WTC11 (cell line): ENCODE data around the gene PKP2. TPM values are rescaled to one million over a fixed set of nuclear protein-coding genes. Genes with fewer than 3 reads are reported as not detected.

ENCODE experiments used
- ATAC-seq: fragments of 200-7000 bp; cut with Tn5 transposase; 2 replicates; pipeline ENCODE4 v1.10.0; 2021; ENCODE audit warnings: mild to moderate bottlenecking, moderate library complexity
- CTCF ChIA-PET: fragments of 300-600 bp; sonication (Branson Sonifier 250); formaldehyde crosslinking; loops from one replicate; lab custom pipeline; 2021; ENCODE audit warnings: antibody characterized with exemption; lab: Charles Lee
- POLR2A ChIA-PET: fragments of 350-600 bp; sonication (Branson Sonifier 250); formaldehyde crosslinking; loops from one replicate; lab custom pipeline; 2021; ENCODE audit warnings: antibody characterized with exemption; lab: Charles Lee
- DNase-seq: peaks from one replicate; pipeline ENCODE4 v3.0.0; 2021; ENCODE audit warnings: low spot score
- H3K27ac Mint-ChIP-seq: 2 replicates; pipeline ENCODE4 v1.8.0; 2021; ENCODE audit warnings: mixed read lengths
- H3K27me3 Mint-ChIP-seq: 2 replicates; pipeline ENCODE4 v1.8.0; 2021; ENCODE audit warnings: low read depth, mild to moderate bottlenecking, moderate library complexity, mixed read lengths
- H3K36me3 Mint-ChIP-seq: 2 replicates; pipeline ENCODE4 v1.8.0; 2021; ENCODE audit warnings: mixed read lengths
- H3K4me1 Mint-ChIP-seq: 2 replicates; pipeline ENCODE4 v1.8.0; 2022; ENCODE audit warnings: mixed read lengths
- H3K4me3 Mint-ChIP-seq: 2 replicates; pipeline ENCODE4 v1.8.0; 2021; ENCODE audit warnings: mild to moderate bottlenecking, moderate library complexity, mixed read lengths
- H3K9me3 Mint-ChIP-seq: 2 replicates; pipeline ENCODE4 v1.8.0; 2021; ENCODE audit warnings: mixed read lengths
- ARID4B ChIP-seq: sonication (generic); formaldehyde crosslinking; IDR thresholded peaks from 2 replicates; pipeline ENCODE4 v1.8.0; 2023; ENCODE audit warnings: missing genetic modification reagents, mild to moderate bottlenecking, borderline replicate concordance
- ATF3 ChIP-seq: sonication (generic); formaldehyde crosslinking; conservative IDR thresholded peaks from 2 replicates; pipeline ENCODE4 v1.8.1; 2022; ENCODE audit warnings: mild to moderate bottlenecking, missing genetic modification reagents
- E2F1 ChIP-seq: sonication (generic); formaldehyde crosslinking; IDR thresholded peaks from 2 replicates; pipeline ENCODE4 v1.8.0; 2022; ENCODE audit warnings: mild to moderate bottlenecking, missing genetic modification reagents
- ESRRA ChIP-seq: sonication (generic); formaldehyde crosslinking; IDR thresholded peaks from 2 replicates; pipeline ENCODE4 v1.8.1; 2022; ENCODE audit warnings: mild to moderate bottlenecking, missing genetic modification reagents, borderline replicate concordance
- FOXK1 ChIP-seq: sonication (generic); formaldehyde crosslinking; IDR thresholded peaks from 2 replicates; pipeline ENCODE4 v1.8.0; 2022; ENCODE audit warnings: mild to moderate bottlenecking, moderate library complexity, missing genetic modification reagents
- KAT7 ChIP-seq: sonication (generic); formaldehyde crosslinking; IDR thresholded peaks from 2 replicates; pipeline ENCODE4 v1.8.1; 2023; ENCODE audit warnings: missing genetic modification reagents, mild to moderate bottlenecking, borderline replicate concordance
- MYBL2 ChIP-seq: sonication (generic); formaldehyde crosslinking; IDR thresholded peaks from 2 replicates; pipeline ENCODE4 v1.8.1; 2023; ENCODE audit warnings: mild to moderate bottlenecking, moderate library complexity, missing genetic modification reagents
- NFE2L1 ChIP-seq: sonication (generic); formaldehyde crosslinking; IDR thresholded peaks from 2 replicates; pipeline ENCODE4 v1.8.1; 2023; ENCODE audit warnings: missing genetic modification reagents
- NFYB ChIP-seq: sonication (generic); formaldehyde crosslinking; conservative IDR thresholded peaks from 2 replicates; pipeline ENCODE4 v1.8.0; 2022; ENCODE audit warnings: low read depth, missing genetic modification reagents
- SOX15 ChIP-seq: fragments of 250-450 bp; sonication (Bioruptor Pico); IDR thresholded peaks from 2 replicates; pipeline ENCODE4 v1.9.0; 2021; ENCODE audit warnings: mild to moderate bottlenecking
- STAT6 ChIP-seq: sonication (generic); formaldehyde crosslinking; conservative IDR thresholded peaks from 2 replicates; pipeline ENCODE4 v1.8.1; 2023; ENCODE audit warnings: mild to moderate bottlenecking, low read depth, missing genetic modification reagents, moderate library complexity
- ZBTB43 ChIP-seq: sonication (generic); formaldehyde crosslinking; IDR thresholded peaks from 2 replicates; pipeline ENCODE4 v1.8.1; 2023; ENCODE audit warnings: mild to moderate bottlenecking, missing genetic modification reagents
- ZNF232 ChIP-seq: sonication (generic); formaldehyde crosslinking; IDR thresholded peaks from 2 replicates; pipeline ENCODE4 v1.8.0; 2022; ENCODE audit warnings: mild to moderate bottlenecking, missing genetic modification reagents
- ZNF281 ChIP-seq: sonication (generic); formaldehyde crosslinking; IDR thresholded peaks from 2 replicates; pipeline ENCODE4 v1.8.0; 2023; ENCODE audit warnings: mild to moderate bottlenecking, missing genetic modification reagents
- ZNF416 ChIP-seq: fragments of 250-450 bp; sonication (Bioruptor Pico); IDR thresholded peaks from 2 replicates; pipeline ENCODE4 v1.9.0; 2021; ENCODE audit warnings: mild to moderate bottlenecking, inconsistent platforms
- ZNF425 ChIP-seq: fragments of 250-450 bp; sonication (Bioruptor Pico); conservative IDR thresholded peaks from 2 replicates; pipeline ENCODE4 v1.9.0; 2021; ENCODE audit warnings: mild to moderate bottlenecking
- ZNF512 ChIP-seq: sonication (generic); formaldehyde crosslinking; IDR thresholded peaks from 2 replicates; pipeline ENCODE4 v1.8.1; 2022; ENCODE audit warnings: missing genetic modification reagents, borderline replicate concordance
- ZSCAN18 ChIP-seq: fragments of 250-450 bp; sonication (Bioruptor Pico); IDR thresholded peaks from 2 replicates; pipeline ENCODE4 v2.1.2; 2022; ENCODE audit warnings: mild to moderate bottlenecking, moderate library complexity
- total RNA-seq: library from RNA; stranded (reverse); gene quantifications from 3 replicates; pipeline ENCODE4 v1.2.3, GENCODE V29; 2021

The PKP2 gene
- total RNA-seq, 1 experiment from 2014 or later = 22.0 TPM

- TF ChIP-seq ZNF425 (CRISPR knock-in tag) = no peak
- no peak for TF ChIP-seq ZNF416
- no peak for TF ChIP-seq E2F1
- TF ChIP-seq NFE2L1 (CRISPR knock-in tag) = no peak
- no peak for TF ChIP-seq ARID4B (CRISPR knock-in tag)
- no peak for TF ChIP-seq ZNF232 (CRISPR knock-in tag)
- no peak for TF ChIP-seq ZSCAN18 (CRISPR knock-in tag)
- TF ChIP-seq ZNF281 = no peak
- TF ChIP-seq ESRRA (CRISPR knock-in tag) = no peak
- TF ChIP-seq ATF3 = no peak
- TF ChIP-seq KAT7 (CRISPR knock-in tag) = no peak
- no peak for TF ChIP-seq ZBTB43
- no peak for TF ChIP-seq SOX15 (CRISPR knock-in tag)
These were observed 134.9 kb downstream of the PKP2 start (continued) for GRCh38 chr12:32761716-32762115.

- ATAC-seq (no peak), DNase-seq (no peak)
- Mint-ChIP-seq H3K9me3 (no peaks in the 10 kb centered on the region), H3K27me3 (no peaks in the 10 kb centered on the region; the same call in 1 of the 2 replicates), H3K4me1 (peaks cover 20% of the 10 kb centered on the region), H3K4me3 (no peak overlapping the region), H3K27ac (no peak overlapping the region), H3K36me3 (peaks cover 15% of the 10 kb centered on the region)
- ChIA-PET CTCF (interaction anchor here (1.0 to 4.2 kb wide), 4 partner anchors 10 to 1265 kb away, joined by 5 to 62 read pairs (median 12); partner anchors contain the start of gene ALG10), POLR2A (no interaction called here)
- TF ChIP-seq KAT7 (CRISPR knock-in tag) (no peak), ESRRA (CRISPR knock-in tag) (no peak), FOXK1 (CRISPR knock-in tag) (no peak), STAT6 (CRISPR knock-in tag) (no peak), NFYB (no peak), MYBL2 (CRISPR knock-in tag) (no peak), ZNF512 (CRISPR knock-in tag) (no peak)
These were observed 139.4 kb downstream of the PKP2 start for GRCh38 chr12:32757157-32757556.
